ENCODE data around the gene BAIAP2L1. TPM values are rescaled to one million over a fixed set of nuclear protein-coding genes. Genes with fewer than 3 reads are reported as not detected.

The BAIAP2L1 gene
- total and polyA plus RNA-seq, 2 of the 8 experiments (the other 6 are each of a cell fraction or from before 2014, with no cell fraction given), result 19.2 to 42.9 TPM

GRCh38 chr7:98278936-98279335, 122.0 kb downstream of the BAIAP2L1 start:
- no peak for TF ChIP-seq ZNF274 (IDR thresholded peaks at IDR 0.05; ENCODE audit: borderline replicate concordance, extremely low read depth, low read length)
- no peak for TF ChIP-seq TCF12 (IDR thresholded peaks at IDR 0.05; ENCODE audit: low read depth, low read length)
- TF ChIP-seq SP2 (IDR thresholded peaks at IDR 0.05; ENCODE audit: low read length), result no peak
- TF ChIP-seq SIN3A (conservative IDR thresholded peaks at IDR 0.05 in 1 of 2, IDR thresholded peaks at IDR 0.05 in 1 of 2; ENCODE audit: low read depth in 1 of 2, low read length in 2 of 2), result no peak
- H3K79me2 ChIP-seq (ENCODE audit: control insufficient read depth in 1 of 2, insufficient read depth in 2 of 2, low read length in 2 of 2), result peaks cover 5 to 18% of the 10 kb centered on the region in 2 experiments; a peak in 3 of 4 replicates
- FAIRE-seq, result no peak
- H2BK120ac ChIP-seq (replicated peaks; ENCODE audit: low read depth, low read length), result no peak overlapping the region
- H3K27me3 ChIP-seq (replicated peaks in 1 of 4; ENCODE audit: control insufficient read depth in 3 of 4, extremely low read depth in 1 of 4, insufficient read depth in 3 of 4, low read length in 3 of 4), result no peaks in the 10 kb centered on the region
- no peak overlapping the region for H3K27ac ChIP-seq (ENCODE audit: low read depth, low read length)
- no peak overlapping the region for H3K56ac ChIP-seq (replicated peaks; ENCODE audit: insufficient read length, low read depth, low read length)
- no peak overlapping the region for H3K4me2 ChIP-seq (ENCODE audit: insufficient read depth in 1 of 2, low read depth in 2 of 2, low read length in 2 of 2)
- H2BK15ac ChIP-seq (ENCODE audit: low read length), result no peak overlapping the region
- H3K23ac ChIP-seq (ENCODE audit: insufficient read length), result no peak overlapping the region
- no peak overlapping the region for H2BK20ac ChIP-seq (ENCODE audit: low read length)
- no peak overlapping the region for H4K91ac ChIP-seq (replicated peaks; ENCODE audit: insufficient read length, low read length)
- 91% methylated on average over 4 of the region's 4 CpGs; no CpG with 5 or more reads in 1 of the 2 experiments for WGBS, 2 experiments (ENCODE audit: extremely low coverage in 1 of 2, insufficient coverage in 1 of 2, insufficient read length in 1 of 2, insufficient replicate concordance in 2 of 2, low coverage in 1 of 2, low lambda C conversion rate in 2 of 2, missing lambda C conversion rate in 1 of 2)
- H3K4me1 ChIP-seq (replicated peaks in 1 of 4; ENCODE audit: control insufficient read depth in 3 of 4, insufficient read depth in 4 of 4, low read length in 3 of 4), result peaks cover 5 to 8% (median 6%) of the 10 kb centered on the region in 4 experiments; a peak in 6 of 7 replicates
- H3K18ac ChIP-seq (ENCODE audit: extremely low read depth, low read length), result no peak overlapping the region
- no peak overlapping the region for H2AFZ ChIP-seq (ENCODE audit: low read length)
- peaks cover 5% of the 10 kb centered on the region; the same call in 1 of the 2 replicates for H3K23me2 ChIP-seq (ENCODE audit: low read depth, low read length)
- H3K14ac ChIP-seq (ENCODE audit: insufficient read length), result no peak overlapping the region
- ChIA-PET POLR2A (ENCODE audit: partially characterized antibody) (interaction anchor here (1.5 to 2.0 kb wide), 3 partner anchors 9 to 122 kb away, joined by 4 to 8 read pairs (median 7); partner anchors contain the start of gene BAIAP2L1), CTCF (ENCODE audit: partially characterized antibody) (interaction anchor here (1.2 kb wide), 1 partner anchor 12 kb away, joined by 4 read pairs; no protein-coding TSS in a partner anchor)
- H4K5ac ChIP-seq (ENCODE audit: insufficient read length, low read depth, low read length), result no peak overlapping the region
- H3K9me3 ChIP-seq (ENCODE audit: insufficient read depth in 2 of 2, low read depth in 1 of 2, low read length in 1 of 2), result no peaks in the 10 kb centered on the region
- no peak overlapping the region for H3K4ac ChIP-seq (replicated peaks; ENCODE audit: insufficient read length, low read depth, low read length)
- no peak overlapping the region for H3K9ac ChIP-seq (replicated peaks in 1 of 4; ENCODE audit: extremely low read depth in 1 of 4, low read depth in 3 of 4, low read length in 3 of 4)
- no peak overlapping the region for H2AK5ac ChIP-seq (ENCODE audit: low read depth, low read length)
- no peak overlapping the region for H2BK5ac ChIP-seq (ENCODE audit: low read depth, low read length)
- no peak for DNase-seq (ENCODE audit: low read depth in 1 of 2, low spot score in 2 of 2)
- H3K4me3 ChIP-seq (ENCODE audit: extremely low read depth in 1 of 4, insufficient read depth in 2 of 4, low read depth in 3 of 4, low read length in 4 of 4), result no peak overlapping the region
- peaks cover 7 to 8% of the 10 kb centered on the region in 2 experiments for H4K20me1 ChIP-seq (replicated peaks in 1 of 2; ENCODE audit: control insufficient read depth in 1 of 2, insufficient read depth in 2 of 2, low read length in 2 of 2)
- H3K79me1 ChIP-seq (ENCODE audit: low read depth, low read length), result no peaks in the 10 kb centered on the region; the same call in 1 of the 2 replicates
- no peak overlapping the region for H4K8ac ChIP-seq (ENCODE audit: extremely low read depth, insufficient read depth, low read length)
- H2BK12ac ChIP-seq (ENCODE audit: low read depth, low read length), result no peak overlapping the region
- no peaks in the 10 kb centered on the region; a peak in 1 of 8 replicates for H3K36me3 ChIP-seq (ENCODE audit: control insufficient read depth in 2 of 4, insufficient read depth in 4 of 4, low read length in 3 of 4)
